HG02970 (cell line): ENCODE results near the gene CNOT1.

Source experiments
- ATAC-seq: cut with Tn5 transposase; IDR thresholded peaks from one replicate; pipeline ENCODE4 v1.9.1; 2021; ENCODE audit warnings: mild to moderate bottlenecking, moderate library complexity, moderate number of reproducible peaks; ENCODE audit not compliant: unreplicated experiment, low FRiP score

Gene CNOT1

DNA sequence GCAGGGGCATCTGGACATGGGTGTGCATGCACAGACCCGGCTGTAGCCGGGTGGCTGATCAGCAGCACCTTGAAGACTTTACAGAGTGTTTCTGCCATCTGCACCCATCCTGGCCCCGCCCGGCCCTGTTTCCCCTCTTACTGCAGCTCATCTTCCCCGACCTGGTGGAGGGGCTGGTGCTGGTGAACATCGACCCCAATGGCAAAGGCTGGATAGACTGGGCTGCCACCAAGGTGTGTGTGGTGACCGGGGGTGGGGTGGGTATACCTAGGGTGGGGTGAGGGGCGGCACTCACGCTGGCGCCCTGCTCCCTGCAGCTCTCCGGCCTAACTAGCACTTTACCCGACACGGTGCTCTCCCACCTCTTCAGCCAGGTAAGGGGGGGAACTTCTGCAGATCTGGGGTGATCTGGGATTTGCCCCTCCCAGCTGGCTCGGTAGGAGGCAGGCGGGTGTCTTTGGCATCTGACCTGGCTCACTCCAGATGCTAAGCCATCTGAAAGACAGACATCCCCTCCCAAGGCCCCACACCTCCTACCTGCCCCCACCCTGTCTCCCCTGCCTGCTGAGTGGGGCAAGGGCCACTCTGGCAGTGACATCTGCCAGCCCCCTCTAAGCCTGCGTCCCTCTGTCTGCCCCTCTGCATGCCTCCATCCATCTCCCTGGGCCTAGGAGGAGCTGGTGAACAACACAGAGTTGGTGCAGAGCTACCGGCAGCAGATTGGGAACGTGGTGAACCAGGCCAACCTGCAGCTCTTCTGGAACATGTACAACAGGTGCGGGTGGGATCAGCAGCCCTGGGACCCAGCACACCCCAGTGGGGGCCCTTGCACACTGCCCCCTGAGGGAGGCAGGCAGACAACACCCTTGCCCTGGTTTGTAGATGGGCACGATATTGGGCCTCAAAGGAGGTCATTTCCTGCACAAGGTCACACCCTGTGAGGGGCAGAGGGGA, 123.1 kb downstream of the CNOT1 start:
- ATAC-seq = no peak

DNA sequence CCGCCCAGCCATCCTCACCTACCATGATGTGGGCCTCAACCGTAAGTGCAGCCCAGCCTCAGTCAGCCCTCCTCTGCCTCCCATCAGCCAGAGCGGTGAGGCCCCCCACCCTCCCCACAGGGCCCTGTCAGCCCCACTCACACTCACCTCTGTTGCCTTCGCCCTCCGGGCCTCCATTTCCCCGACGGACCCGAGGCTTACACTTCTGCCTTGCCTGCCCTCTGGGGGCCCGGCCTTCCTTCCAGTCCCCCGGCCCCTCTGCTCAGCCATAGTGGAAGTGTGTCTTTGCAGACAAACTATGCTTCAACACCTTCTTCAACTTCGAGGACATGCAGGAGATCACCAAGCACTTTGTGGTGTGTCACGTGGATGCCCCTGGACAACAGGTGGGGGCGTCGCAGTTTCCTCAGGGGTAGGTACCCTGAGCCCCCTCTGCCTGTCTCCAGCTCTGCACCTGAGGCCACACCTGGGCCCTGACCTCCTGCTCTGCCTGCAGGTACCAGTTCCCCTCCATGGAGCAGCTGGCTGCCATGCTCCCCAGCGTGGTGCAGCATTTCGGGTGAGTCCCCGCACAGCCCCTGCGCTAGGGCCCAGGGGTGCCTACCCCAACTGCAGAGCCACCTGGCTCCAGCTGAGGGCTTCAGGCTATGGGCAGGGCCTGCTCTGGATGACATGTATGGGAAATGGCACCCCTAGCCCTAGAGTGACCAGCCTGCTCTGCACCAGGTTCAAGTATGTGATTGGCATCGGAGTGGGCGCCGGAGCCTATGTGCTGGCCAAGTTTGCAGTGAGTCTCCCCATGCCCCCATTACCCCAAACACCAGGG, 125.5 kb downstream of the CNOT1 start:
- no peak for ATAC-seq

DNA sequence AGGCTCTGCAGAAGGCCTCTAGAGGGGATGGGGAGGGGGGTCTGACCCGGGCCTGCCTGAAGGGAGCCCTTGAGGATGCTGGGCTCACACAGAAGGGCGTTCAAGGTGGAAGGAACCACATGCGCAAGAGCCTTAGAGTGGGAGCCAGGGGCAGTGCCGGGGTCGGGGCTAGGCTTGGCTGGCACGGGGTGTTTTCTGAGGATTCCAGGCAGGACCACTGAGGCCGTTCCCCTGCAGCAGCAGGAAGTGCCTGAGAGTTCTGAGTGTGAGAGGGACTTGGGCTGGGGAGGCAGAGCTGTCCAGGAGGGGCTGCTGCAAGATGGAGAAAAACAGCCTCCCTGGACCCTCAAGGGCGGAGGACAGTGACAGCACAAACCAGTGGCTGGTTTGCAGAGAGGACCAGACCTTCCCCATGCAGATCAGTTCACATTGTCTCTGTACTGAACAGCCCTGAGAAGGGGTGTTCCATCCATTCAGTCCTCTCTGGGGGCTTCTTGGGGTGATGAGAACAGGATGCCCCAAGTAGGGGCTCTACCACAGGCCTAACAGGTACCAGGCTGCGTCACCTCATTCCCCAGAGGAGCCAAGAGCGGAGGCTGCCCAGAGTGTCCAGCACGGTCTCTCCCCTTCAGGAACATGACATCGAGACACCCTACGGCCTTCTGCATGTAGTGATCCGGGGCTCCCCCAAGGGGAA, 126.3 kb downstream of the CNOT1 start:
- no peak for ATAC-seq

- no peak for ATAC-seq
Observed at GRCh38 chr16:58502217-58502921, 127.3 kb downstream of the CNOT1 start.

GRCh38 chr16:58501242-58502131, 128.1 kb downstream of the CNOT1 start:
- no peak for ATAC-seq

- ATAC-seq = no peak
Observed at GRCh38 chr16:58500430-58501241, 129.0 kb downstream of the CNOT1 start.

GRCh38 chr16:58499615-58500351, 129.8 kb downstream of the CNOT1 start, which contains the start of gene NDRG4:
NDRG4 (plus strand) TSS chr16:58500143; CDS start chr16:58500249, 106 bp downstream.
- ATAC-seq = no peak

DNA sequence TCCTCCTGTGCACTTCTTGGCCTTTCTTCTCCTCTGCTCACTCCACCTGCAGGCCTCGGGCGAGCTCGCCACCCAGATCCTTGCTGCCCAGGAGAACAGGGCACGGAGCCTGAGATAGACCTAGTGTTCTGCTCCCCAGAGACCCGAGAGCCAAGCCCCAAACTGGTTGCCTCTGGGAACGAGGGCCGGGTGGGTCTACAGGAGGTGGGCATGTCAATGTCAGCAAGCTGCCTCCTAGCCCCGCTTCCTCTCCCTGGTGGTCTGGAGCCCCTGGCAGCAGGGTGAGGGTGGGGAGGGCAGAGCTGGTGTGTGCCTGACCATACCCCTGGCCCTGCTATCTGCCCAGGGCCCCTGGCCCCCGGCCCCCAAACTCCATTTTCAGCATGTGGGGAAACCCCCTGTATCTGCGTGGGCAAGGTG, 130.5 kb downstream of the CNOT1 start:
- ATAC-seq = no peak

DNA sequence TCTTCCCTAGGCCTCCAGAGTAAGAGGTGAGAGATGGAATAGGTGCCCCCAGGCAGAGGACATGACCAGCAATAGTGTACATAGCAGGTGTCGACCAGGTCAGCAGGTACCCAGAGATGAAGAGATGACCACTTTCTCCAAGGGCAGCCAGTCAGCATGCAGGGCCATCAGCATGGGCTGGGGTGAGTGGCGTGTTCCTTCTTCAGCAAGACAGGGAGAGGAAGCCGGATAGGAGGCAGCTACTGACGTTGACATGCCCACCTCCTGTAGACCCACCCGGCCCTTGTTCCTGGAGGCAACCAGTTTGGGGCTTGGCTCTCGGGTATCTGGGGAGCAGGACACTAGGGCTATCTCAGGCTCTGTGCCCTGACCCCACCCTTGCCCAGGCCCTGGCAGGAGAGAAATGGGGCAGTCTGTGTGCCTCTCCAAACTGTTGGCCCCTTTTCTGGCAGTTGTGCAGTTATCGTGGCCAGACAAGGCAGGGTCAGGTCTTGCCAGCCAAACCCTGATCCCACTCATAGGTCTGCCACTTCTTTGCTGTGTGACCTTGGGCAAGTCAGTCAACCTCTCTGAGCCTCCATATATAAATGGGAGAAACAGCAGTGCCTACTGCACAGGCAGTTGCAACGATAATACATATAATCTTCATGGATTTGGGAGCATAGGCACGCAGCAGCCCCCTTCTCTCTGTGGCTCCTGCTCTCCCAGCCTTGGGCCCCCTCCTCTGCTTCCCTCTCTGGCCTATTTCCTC, 131.1 kb downstream of the CNOT1 start:
- ATAC-seq = no peak

- no peak for ATAC-seq
Observed at GRCh38 chr16:58497935-58498334, 131.7 kb downstream of the CNOT1 start.

GRCh38 chr16:58497468-58497867, 132.2 kb downstream of the CNOT1 start:
- no peak for ATAC-seq

DNA sequence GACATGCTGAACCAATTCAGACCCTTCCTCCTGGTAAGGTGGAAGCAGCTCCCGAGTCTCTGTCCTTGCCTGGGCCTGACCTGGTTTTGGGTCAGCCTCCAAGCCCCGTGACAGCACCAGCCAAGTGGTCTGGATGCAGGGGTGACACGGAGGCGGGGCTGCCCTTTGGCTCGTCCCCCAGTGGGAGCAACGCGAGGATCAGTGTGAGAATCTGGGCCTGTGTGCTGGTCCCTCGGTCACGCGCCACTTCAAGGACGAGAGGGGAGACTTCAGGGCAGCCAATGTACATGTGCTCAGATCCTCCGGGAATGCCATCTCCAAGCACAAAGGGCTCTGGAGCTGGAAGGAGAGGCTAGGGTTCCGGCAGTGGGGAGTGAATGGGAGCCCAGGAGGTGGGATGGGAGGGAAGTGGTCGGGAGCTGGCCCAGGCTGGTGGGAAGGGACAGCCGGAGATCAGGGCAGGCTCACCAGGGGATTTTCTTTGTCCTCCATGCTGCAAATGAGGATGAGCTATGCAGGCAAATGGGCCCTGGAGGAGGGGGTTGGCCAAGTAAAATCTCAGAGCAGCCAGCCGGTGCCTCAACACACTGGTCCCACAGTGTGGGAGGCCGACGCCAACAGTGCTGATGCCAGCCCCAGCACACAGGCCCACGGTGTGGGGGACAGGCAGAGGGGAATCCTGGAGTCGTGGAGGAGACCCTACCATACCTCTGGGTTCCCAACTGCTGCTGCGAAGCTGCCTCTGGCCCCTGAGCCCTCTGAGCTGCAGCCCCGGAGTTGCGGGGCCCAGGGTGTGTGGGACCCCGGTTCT, 133.9 kb downstream of the CNOT1 start:
- no peak for ATAC-seq

GRCh38 chr16:58494981-58495520, 134.6 kb downstream of the CNOT1 start:
- ATAC-seq = no peak

GRCh38 chr16:58493756-58494431, 135.7 kb downstream of the CNOT1 start:
- ATAC-seq = no peak

DNA sequence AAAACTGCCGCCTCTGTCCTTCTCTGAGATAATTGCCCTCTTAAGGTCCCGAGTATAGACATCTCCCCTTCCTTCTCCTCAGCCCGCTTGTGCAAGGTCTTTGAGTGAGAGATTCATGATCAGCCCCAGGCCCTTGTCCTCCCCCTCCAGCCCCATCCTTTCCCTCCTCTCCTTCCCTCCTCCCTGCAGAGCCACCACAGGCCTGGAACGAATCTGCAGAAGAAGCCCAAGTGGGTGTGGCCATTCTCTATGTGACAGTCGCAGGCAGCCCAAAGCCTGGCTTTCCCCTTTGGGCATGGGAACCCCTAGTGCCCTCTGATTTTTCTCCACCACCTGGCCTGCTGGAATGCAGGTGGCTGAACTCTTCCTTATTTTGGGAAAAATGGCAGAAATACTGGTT, 136.9 kb downstream of the CNOT1 start:
- no peak for ATAC-seq
